GM06990 (cell line): Measurements from ENCODE around the gene YWHAB.

Source experiments
- DNase-seq: peaks from one replicate; pipeline ENCODE4 v3.0.0-alpha.2; 2011; ENCODE audit not compliant: insufficient read length; ENCODE audit errors: extremely low read depth
- H3K27me3 ChIP-seq: replicated peaks from 2 replicates; pipeline ENCODE4 v1.6.0; 2011; ENCODE audit warnings: low read length; ENCODE audit not compliant: control insufficient read depth, insufficient read depth
- H3K36me3 ChIP-seq: 2 replicates; pipeline ENCODE4 v1.5.1; 2011; ENCODE audit warnings: low read length; ENCODE audit not compliant: control insufficient read depth, insufficient read depth
- H3K4me3 ChIP-seq: replicated peaks from 2 replicates; pipeline ENCODE4 v1.5.1; 2011; ENCODE audit warnings: low read depth, mild to moderate bottlenecking, control low read depth, low read length
- CTCF ChIP-seq: IDR thresholded peaks from 2 replicates; pipeline ENCODE4 v1.5.1; 2011; ENCODE audit warnings: low read length, control low read depth, mild to moderate bottlenecking, inconsistent platforms; ENCODE audit not compliant: insufficient read depth, poor library complexity, severe bottlenecking

The YWHAB gene

GRCh38 chr20:44930517-44931168 is 45.1 kb downstream of the YWHAB start:
- Histone ChIP-seq H3K27me3 (no peaks in the 10 kb centered on the region), H3K36me3 (peaks cover 12% of the 10 kb centered on the region), H3K4me3 (no peak overlapping the region)
- TF ChIP-seq CTCF: no peak
- no peak for DNase-seq

- Histone ChIP-seq H3K36me3 (peaks cover 16% of the 10 kb centered on the region), H3K4me3 (no peak overlapping the region), H3K27me3 (no peaks in the 10 kb centered on the region)
- no peak for TF ChIP-seq CTCF
- no peak for DNase-seq
Observed at GRCh38 chr20:44931911-44932310, 46.4 kb downstream of the YWHAB start.

GRCh38 chr20:44932916-44933315 is 47.4 kb downstream of the YWHAB start:
- no peak for TF ChIP-seq CTCF
- Histone ChIP-seq H3K27me3 (no peaks in the 10 kb centered on the region), H3K36me3 (peaks cover 16% of the 10 kb centered on the region), H3K4me3 (no peak overlapping the region)
- DNase-seq: no peak

GRCh38 chr20:44936510-44936909 is 51.0 kb downstream of the YWHAB start:
- no peak for TF ChIP-seq CTCF
- DNase-seq: no peak
- Histone ChIP-seq H3K36me3 (peaks cover 17% of the 10 kb centered on the region), H3K4me3 (no peak overlapping the region), H3K27me3 (no peaks in the 10 kb centered on the region)

- Histone ChIP-seq H3K27me3 (no peaks in the 10 kb centered on the region), H3K36me3 (peaks cover 21% of the 10 kb centered on the region), H3K4me3 (no peak overlapping the region)
- TF ChIP-seq CTCF: no peak
- no peak for DNase-seq
Observed at GRCh38 chr20:44938637-44939036, 53.1 kb downstream of the YWHAB start.
